GM13977 (cell line): ENCODE results near the gene TSPAN4.

Experiments used
- DNase-seq: peaks from one replicate; pipeline ENCODE4 v3.0.0; 2012; ENCODE audit warnings: low spot score
- in situ Hi-C: fragments of 300-500 bp; cut with MboI; formaldehyde crosslinking; loops from one replicate; pipeline ENCODE4 v1.12.0; 2022; ENCODE audit warnings: low sequenced_read_pairs, low pct_unique_long_range_greater_than_20kb, mixed read lengths, inconsistent platforms; ENCODE audit not compliant: unreplicated experiment
- TF ChIP-seq, protein P1 (sequence below): IDR thresholded peaks from 2 replicates; pipeline ENCODE4 v1.5.1; 2012; ENCODE audit warnings: mild to moderate bottlenecking, control low read depth; ENCODE audit not compliant: insufficient read depth; ENCODE audit errors: extremely low read depth, missing control alignments

The TSPAN4 gene

DNA sequence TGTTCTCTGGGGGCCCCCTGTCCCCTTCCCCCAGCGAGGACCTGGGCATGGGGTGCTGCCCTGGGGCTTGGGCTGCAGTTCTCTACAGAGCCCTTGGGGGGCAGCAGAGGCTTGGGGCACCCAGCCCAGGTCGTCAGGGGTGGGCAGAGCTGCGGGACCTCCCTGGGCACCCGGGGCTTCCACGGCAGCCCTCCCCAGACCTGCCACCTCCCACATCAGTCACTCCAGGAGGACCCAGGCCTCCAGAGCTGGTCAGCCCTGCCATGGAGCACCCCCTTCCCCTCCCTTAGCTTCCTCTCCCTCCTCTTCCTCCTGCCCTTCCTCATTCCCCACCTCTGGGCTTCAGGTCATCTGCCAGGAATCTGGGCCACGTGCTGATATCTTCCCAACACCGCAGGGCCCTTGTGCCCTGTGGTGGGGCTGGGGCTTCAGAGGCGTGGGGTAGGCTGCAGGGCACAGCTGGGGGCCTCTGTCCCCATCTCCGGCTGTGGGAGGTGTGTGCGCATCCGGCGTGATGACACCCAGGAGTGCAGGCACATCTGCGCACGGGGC lies 5.8 kb downstream of the TSPAN4 start:
- in situ Hi-C loops = no loop called here
- peak; percentile 94 for DNase-seq
- TF ChIP-seq, protein P1, sequence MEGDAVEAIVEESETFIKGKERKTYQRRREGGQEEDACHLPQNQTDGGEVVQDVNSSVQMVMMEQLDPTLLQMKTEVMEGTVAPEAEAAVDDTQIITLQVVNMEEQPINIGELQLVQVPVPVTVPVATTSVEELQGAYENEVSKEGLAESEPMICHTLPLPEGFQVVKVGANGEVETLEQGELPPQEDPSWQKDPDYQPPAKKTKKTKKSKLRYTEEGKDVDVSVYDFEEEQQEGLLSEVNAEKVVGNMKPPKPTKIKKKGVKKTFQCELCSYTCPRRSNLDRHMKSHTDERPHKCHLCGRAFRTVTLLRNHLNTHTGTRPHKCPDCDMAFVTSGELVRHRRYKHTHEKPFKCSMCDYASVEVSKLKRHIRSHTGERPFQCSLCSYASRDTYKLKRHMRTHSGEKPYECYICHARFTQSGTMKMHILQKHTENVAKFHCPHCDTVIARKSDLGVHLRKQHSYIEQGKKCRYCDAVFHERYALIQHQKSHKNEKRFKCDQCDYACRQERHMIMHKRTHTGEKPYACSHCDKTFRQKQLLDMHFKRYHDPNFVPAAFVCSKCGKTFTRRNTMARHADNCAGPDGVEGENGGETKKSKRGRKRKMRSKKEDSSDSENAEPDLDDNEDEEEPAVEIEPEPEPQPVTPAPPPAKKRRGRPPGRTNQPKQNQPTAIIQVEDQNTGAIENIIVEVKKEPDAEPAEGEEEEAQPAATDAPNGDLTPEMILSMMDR = peak; percentile 96

DNA sequence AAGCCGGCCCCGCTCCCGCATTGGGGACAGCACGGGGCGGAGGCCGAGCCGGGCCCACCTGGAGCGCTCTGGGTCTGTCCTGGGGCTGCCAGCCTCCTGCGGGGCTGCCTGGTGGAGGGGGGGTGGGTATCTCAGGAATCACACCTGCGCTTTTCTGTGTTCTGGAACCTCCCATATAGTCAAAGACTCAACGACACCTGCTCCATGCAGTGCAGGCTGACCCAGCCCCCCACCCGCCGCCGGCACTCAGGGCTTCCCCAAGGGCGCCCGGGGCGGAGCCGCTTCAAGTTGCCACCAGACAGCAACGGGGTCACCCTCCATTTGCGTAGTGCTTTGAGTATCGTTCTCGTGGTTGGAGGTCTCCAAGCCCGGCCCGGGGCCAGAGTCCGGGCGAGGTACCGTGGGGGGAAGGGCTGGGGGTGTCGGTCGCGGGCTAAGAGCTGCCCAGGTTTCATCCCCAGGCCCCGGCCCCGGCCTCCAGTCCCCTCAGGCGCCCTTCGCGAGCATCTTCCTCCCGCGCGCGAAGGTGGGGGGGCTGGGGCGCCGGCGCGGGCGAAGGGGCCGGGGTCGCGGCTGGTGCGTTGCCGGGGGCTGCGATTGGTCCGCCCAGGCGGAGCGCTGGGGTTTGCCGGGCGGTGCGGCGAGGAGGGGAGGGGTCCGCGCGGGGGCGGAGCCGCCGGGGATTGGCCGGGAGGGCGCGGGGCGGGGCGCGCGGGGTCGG lies 6.6 kb downstream of the TSPAN4 start:
- DNase-seq = peak; percentile 91
- in situ Hi-C loops = no loop called here
- TF ChIP-seq, protein P1 = no peak

DNA sequence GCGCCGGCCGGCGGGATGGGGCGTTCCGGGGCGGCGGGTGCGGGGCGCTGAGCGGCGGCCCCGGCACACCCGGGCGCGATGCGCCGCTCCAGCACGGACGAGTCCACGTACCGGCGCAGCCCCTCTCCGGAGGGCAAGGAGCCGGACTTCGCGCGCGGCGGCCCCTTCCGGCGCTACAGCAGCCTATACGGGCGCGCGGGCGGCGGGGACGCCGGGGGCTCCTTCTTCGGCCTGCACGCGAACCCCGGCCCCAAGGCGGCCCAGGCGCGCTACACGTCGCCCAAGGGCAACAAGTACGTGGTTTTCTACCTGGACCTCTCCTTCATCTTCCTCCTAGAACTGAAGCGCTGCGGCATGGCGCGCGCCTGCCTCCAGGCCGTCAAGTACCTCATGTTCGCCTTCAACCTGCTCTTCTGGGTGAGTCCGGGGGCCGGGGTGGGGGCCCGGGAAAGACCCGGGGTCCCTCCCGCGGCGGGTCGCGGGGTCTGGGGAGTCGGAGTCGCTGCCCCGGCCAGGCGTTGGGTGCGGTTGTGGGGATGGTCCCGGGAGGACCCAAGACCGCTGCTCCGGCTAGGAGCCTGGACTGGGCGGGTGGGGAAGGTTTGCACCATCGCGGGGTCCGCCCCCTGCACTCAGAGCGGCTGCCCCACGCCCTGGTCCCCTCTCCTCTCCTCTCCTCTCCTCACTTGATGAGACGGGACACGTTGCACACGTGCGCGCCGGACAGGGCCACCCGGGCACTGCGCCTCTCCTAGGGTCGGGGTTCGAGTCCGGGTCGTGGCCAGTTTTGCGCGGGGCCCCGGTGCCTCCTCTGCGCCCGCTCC lies 7.5 kb downstream of the TSPAN4 start:
- no peak for DNase-seq
- in situ Hi-C loops = no loop called here
- TF ChIP-seq, protein P1 = no peak

DNA sequence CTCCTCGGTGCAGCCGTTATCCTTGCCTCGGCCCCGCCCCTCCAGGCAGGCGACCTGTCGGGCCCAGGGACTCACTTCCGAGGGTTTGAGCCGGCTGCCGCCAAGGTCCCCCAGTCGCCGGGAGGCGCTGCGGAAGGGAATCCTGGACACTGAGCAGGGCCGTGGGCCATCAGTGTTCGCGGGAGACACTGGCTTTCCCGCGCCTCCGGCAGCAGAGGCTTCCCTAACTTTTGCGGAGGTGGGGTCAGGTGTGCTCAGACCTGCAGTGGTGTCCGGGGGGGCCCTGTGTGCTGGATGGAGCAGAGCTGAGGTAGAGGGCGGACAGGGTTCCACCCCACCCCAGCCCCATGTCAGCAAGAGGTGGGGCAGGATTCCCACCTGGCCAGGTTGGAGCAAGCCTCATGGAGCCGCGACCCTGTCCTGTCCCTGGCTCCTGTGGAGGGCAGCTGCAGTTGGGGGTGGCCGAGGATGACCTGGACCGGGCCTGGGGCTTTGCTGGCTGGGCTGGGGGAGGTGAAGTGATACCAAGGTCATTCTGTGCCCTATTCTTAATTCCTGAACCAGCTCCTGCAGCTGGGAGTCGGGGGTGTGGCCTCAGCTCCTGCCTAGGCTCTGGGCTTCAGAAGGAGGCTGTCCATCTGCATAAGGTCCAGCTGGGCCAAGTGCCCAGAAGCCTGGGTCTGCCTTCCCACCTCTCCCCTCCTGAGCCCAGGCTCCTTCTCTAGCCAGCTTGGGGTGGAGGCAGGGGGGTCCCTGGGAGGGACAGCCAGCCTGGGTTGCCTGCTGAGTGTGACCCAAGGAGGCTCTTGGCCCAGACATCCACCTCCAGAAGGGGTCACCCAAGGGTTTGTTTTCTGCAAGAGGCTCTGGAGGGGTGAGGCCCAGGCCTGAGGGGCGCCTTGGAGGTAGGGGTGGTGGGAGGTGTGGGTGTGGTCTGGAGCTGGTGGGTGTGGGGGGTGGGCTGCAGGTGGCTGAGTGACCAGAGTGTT lies 8.4 kb downstream of the TSPAN4 start:
- TF ChIP-seq, protein P1 = peak; percentile 47
- in situ Hi-C loops = no loop called here
- peak; percentile 72 for DNase-seq

DNA sequence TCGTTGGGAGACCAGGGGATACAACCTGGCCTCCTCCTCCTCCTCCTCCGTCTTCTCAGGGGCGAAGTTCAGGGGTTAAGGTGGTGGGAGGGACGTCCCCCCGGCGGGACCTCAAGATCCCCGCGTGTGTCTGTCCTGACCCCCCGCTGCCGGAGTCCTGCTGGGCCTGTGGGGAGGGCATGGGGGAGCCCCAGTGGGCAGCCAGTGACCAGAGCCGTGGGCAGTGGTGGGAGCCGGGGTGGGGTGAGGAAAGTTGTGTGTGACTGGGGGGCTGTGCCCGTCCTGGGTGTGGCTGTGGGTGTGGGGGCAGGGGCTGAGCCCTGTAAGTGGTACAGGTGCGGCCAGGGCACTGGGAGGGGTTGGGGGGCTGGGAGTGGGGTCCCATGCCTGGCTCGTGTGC lies 10.1 kb downstream of the TSPAN4 start:
- no peak for DNase-seq
- in situ Hi-C loops = no loop called here

More for the DNA sequence above, 10.1 kb downstream of the TSPAN4 start:
- TF ChIP-seq, protein P1 = no peak
